Fibroblast of villous mesenchyme (primary cell): ENCODE results near the gene ESRRG. TPM values are rescaled to one million over a fixed set of nuclear protein-coding genes. Genes with fewer than 3 reads are reported as not detected.
A peak's percentile ranks its signal among the peaks of the same experiment; 100 is the strongest.

Experiments
- DNase-seq: peaks from one replicate; pipeline ENCODE4 v3.0.0-alpha.2; 2010; ENCODE audit warnings: low read depth
- H3K4me3 ChIP-seq: 2 replicates; pipeline ENCODE4 v1.5.1; 2011; ENCODE audit warnings: low read depth, mild to moderate bottlenecking, low read length
- CTCF ChIP-seq: IDR thresholded peaks from 2 replicates; pipeline ENCODE4 v1.5.1; 2012; ENCODE audit warnings: low read depth, mild to moderate bottlenecking, low read length; ENCODE audit not compliant: insufficient read depth
- total RNA-seq: library from RNA; depleted of rRNA; stranded (reverse); fragments of >200 nt; gene quantifications from 2 replicates; pipeline ENCODE4 v1.2.3, GENCODE V29; 2012

ESRRG gene
- total RNA-seq, 1 donor, result under 0.01 TPM

DNA sequence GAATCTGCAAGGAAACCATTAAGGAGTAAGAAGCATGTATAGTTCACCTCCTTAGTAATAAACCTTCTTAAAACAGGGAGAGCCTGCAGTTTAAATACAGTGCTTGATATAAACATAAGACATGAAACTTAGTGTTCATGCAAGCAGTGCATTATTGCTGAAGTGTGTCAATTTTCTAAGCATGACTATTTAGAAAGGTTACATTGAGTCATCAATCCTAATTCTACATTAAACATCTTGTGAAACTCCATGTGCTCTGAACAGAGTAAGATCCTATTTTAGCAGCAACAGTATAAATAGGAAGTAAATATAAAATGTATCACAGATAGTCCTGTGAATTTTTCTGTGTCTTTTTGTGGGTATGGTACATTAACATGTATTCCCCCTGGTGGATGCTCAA is 135.5 kb downstream of the ESRRG start:
- no peak for DNase-seq
- TF ChIP-seq CTCF, result no peak
- no peak overlapping the region for H3K4me3 ChIP-seq

GRCh38 chr1:216582151-216582550 is 141.1 kb downstream of the ESRRG start:
- H3K4me3 ChIP-seq, result no peak overlapping the region
- DNase-seq, result no peak
- no peak for TF ChIP-seq CTCF

DNA sequence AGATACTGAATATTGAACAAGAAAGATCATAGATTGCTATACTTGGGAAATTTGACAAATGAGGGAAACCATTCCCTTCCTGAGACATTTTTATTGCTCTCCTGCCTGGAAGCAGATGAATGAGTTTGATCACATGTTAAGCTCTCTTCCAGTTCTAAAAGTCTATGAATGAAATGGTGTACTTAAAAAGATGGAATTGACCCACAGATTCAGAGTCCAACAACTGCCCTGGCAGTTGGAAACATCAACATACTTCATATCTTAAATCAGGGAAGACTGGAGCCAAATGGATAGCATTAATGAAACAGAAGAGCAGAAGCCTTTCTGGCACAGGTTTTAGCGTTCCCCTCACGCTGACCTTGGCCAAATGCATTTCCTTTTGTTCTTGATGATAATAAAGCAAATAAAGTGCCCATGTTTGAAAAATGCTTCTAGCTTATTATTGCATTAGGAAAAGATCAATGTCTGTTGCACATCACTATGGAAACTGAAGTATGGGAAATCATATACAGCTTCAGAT is 142.6 kb downstream of the ESRRG start:
- no peak for DNase-seq
- no peak overlapping the region for H3K4me3 ChIP-seq
- no peak for TF ChIP-seq CTCF

GRCh38 chr1:216576234-216576937 is 146.8 kb downstream of the ESRRG start:
- no peak for TF ChIP-seq CTCF
- no peak for DNase-seq
- H3K4me3 ChIP-seq, result no peak overlapping the region

GRCh38 chr1:216566641-216567205 is 156.5 kb downstream of the ESRRG start:
- peak; percentile 28 for DNase-seq
- H3K4me3 ChIP-seq, result no peak overlapping the region
- TF ChIP-seq CTCF, result peak; percentile 44

DNA sequence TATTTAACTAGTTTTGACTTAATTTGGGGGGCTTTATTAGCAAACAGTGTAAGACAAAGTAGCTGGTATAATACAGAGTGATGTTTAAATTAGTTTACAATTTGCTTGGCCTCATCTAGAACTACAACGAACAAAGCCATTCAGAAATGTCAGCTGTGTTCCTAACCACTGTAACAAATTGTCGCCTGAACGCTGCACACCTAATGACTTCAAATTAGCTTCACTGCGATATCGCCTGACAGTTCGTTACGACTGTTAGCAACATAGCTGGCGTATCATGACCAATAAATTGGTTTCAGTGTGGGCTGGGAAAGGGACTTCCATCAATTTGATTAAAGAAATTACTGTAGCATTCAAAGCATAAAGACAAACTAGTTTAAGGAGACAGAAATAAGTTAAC is 160.1 kb downstream of the ESRRG start:
- no peak for DNase-seq
- no peak overlapping the region for H3K4me3 ChIP-seq
- no peak for TF ChIP-seq CTCF
